ENCODE results near the gene WFIKKN2. TPM values are rescaled to one million over a fixed set of nuclear protein-coding genes. Genes with fewer than 3 reads are reported as not detected.

Gene WFIKKN2
- total and polyA plus RNA-seq, 2 of the 13 experiments (the other 11 are each of a cell fraction or from before 2014, with no cell fraction given) = not detected

GRCh38 chr17:50802609-50803571, 32.5 kb upstream of the WFIKKN2 start (continued):
- TF ChIP-seq, protein P1, sequence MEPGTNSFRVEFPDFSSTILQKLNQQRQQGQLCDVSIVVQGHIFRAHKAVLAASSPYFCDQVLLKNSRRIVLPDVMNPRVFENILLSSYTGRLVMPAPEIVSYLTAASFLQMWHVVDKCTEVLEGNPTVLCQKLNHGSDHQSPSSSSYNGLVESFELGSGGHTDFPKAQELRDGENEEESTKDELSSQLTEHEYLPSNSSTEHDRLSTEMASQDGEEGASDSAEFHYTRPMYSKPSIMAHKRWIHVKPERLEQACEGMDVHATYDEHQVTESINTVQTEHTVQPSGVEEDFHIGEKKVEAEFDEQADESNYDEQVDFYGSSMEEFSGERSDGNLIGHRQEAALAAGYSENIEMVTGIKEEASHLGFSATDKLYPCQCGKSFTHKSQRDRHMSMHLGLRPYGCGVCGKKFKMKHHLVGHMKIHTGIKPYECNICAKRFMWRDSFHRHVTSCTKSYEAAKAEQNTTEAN (CRISPR knock-in tag; conservative IDR thresholded peaks at IDR 0.05) = 0 out of 2 replicates have a peak, but pooled peaks have one; percentile 45
- TF ChIP-seq GABPA (IDR thresholded peaks at IDR 0.05; ENCODE audit: low read depth, low read length) (no peak), GABPA (CRISPR knock-in tag; IDR thresholded peaks at IDR 0.05; ENCODE audit: low read depth) (peak; percentile 23; the same call in 1 of the 2 replicates), JUN (CRISPR knock-in tag; IDR thresholded peaks at IDR 0.05) (no peak), SSRP1 (CRISPR knock-in tag; IDR thresholded peaks at IDR 0.05) (no peak), ZNF460 (CRISPR knock-in tag; IDR thresholded peaks at IDR 0.05; ENCODE audit: borderline replicate concordance) (peak; percentile 20; the same call in 1 of the 2 replicates), AGO2 (optimal IDR thresholded peaks at IDR 0.05; ENCODE audit: low read depth, low read length) (no peak), ZNF704 (CRISPR knock-in tag; IDR thresholded peaks at IDR 0.05; ENCODE audit: borderline replicate concordance) (0 out of 2 replicates have a peak, but pooled peaks have one; percentile 43), BORCS8-MEF2B (CRISPR knock-in tag; IDR thresholded peaks at IDR 0.05) (peak; percentile 53; the same call in 1 of the 2 replicates), ZNF234 (CRISPR knock-in tag; conservative IDR thresholded peaks at IDR 0.05) (no peak), ZFX (CRISPR knock-in tag; IDR thresholded peaks at IDR 0.05; ENCODE audit: low read depth) (peak; percentile 43; the same call in 1 of the 2 replicates), ZNF557 (CRISPR knock-in tag; IDR thresholded peaks at IDR 0.05) (no peak), NAIF1 (CRISPR knock-in tag; IDR thresholded peaks at IDR 0.05; ENCODE audit: borderline replicate concordance) (no peak), ZNF3 (CRISPR knock-in tag; IDR thresholded peaks at IDR 0.05) (no peak), ZSCAN29 (CRISPR knock-in tag; conservative IDR thresholded peaks at IDR 0.05) (peak; percentile 42; the same call in 1 of the 2 replicates), ZNF543 (CRISPR knock-in tag; IDR thresholded peaks at IDR 0.05) (no peak; the same call in 1 of the 2 replicates), ZNF343 (CRISPR knock-in tag; IDR thresholded peaks at IDR 0.05) (peak; percentile 68)
- TF ChIP-seq, protein P2, sequence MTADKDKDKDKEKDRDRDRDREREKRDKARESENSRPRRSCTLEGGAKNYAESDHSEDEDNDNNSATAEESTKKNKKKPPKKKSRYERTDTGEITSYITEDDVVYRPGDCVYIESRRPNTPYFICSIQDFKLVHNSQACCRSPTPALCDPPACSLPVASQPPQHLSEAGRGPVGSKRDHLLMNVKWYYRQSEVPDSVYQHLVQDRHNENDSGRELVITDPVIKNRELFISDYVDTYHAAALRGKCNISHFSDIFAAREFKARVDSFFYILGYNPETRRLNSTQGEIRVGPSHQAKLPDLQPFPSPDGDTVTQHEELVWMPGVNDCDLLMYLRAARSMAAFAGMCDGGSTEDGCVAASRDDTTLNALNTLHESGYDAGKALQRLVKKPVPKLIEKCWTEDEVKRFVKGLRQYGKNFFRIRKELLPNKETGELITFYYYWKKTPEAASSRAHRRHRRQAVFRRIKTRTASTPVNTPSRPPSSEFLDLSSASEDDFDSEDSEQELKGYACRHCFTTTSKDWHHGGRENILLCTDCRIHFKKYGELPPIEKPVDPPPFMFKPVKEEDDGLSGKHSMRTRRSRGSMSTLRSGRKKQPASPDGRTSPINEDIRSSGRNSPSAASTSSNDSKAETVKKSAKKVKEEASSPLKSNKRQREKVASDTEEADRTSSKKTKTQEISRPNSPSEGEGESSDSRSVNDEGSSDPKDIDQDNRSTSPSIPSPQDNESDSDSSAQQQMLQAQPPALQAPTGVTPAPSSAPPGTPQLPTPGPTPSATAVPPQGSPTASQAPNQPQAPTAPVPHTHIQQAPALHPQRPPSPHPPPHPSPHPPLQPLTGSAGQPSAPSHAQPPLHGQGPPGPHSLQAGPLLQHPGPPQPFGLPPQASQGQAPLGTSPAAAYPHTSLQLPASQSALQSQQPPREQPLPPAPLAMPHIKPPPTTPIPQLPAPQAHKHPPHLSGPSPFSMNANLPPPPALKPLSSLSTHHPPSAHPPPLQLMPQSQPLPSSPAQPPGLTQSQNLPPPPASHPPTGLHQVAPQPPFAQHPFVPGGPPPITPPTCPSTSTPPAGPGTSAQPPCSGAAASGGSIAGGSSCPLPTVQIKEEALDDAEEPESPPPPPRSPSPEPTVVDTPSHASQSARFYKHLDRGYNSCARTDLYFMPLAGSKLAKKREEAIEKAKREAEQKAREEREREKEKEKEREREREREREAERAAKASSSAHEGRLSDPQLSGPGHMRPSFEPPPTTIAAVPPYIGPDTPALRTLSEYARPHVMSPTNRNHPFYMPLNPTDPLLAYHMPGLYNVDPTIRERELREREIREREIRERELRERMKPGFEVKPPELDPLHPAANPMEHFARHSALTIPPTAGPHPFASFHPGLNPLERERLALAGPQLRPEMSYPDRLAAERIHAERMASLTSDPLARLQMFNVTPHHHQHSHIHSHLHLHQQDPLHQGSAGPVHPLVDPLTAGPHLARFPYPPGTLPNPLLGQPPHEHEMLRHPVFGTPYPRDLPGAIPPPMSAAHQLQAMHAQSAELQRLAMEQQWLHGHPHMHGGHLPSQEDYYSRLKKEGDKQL (CRISPR knock-in tag; IDR thresholded peaks at IDR 0.05; ENCODE audit: low read depth) = no peak
- TF ChIP-seq, protein P3, sequence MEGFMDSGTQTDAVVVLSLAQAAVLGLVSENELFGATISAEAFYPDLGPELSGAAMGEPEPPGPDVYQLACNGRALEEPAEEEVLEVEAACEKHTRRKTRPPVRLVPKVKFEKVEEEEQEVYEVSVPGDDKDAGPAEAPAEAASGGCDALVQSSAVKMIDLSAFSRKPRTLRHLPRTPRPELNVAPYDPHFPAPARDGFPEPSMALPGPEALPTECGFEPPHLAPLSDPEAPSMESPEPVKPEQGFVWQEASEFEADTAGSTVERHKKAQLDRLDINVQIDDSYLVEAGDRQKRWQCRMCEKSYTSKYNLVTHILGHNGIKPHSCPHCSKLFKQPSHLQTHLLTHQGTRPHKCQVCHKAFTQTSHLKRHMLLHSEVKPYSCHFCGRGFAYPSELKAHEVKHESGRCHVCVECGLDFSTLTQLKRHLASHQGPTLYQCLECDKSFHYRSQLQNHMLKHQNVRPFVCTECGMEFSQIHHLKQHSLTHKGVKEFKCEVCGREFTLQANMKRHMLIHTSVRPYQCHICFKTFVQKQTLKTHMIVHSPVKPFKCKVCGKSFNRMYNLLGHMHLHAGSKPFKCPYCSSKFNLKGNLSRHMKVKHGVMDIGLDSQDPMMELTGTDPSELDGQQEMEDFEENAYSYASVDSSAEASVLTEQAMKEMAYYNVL (CRISPR knock-in tag; IDR thresholded peaks at IDR 0.05; ENCODE audit: borderline replicate concordance) = 0 out of 2 replicates have a peak, but pooled peaks have one; percentile 42
